COLO829 (cell line): Measurements from ENCODE around the gene PCSK5.
A peak's percentile ranks its signal among the peaks of the same experiment; 100 is the strongest.
"Not testable (repeated sequence)": the region's sequence is repeated elsewhere in the genome, so short reads cannot be mapped to it uniquely, and the experiment has no call there.

Experiments
- DNase-seq: peaks from one replicate; pipeline ENCODE4 v3.0.0; 2012; ENCODE audit warnings: low spot score

The PCSK5 gene

DNA sequence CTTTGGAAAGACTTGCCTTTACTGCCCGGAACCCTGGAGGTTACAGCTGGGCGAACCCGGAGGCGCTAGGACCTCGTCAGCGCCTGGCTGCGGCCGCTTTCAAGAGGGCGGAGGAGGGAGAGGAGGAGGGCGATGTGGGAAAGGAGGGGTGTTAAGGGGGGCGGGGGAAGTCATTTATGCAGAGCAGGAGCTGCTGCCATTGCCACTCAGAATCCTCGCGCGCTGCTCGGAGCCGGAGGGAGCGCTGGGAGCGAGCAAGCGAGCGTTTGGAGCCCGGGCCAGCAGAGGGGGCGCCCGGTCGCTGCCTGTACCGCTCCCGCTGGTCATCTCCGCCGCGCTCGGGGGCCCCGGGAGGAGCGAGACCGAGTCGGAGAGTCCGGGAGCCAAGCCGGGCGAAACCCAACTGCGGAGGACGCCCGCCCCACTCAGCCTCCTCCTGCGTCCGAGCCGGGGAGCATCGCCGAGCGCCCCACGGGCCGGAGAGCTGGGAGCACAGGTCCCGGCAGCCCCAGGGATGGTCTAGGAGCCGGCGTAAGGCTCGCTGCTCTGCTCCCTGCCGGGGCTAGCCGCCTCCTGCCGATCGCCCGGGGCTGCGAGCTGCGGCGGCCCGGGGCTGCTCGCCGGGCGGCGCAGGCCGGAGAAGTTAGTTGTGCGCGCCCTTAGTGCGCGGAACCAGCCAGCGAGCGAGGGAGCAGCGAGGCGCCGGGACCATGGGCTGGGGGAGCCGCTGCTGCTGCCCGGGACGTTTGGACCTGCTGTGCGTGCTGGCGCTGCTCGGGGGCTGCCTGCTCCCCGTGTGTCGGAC, at the start of gene PCSK5:
Gene PCSK5, plus strand, starts transcription at position 202 of the 805 bp plus-strand sequence. Its CDS starts 509 bp downstream, at position 711.
- peak; percentile 61 for DNase-seq

DNA sequence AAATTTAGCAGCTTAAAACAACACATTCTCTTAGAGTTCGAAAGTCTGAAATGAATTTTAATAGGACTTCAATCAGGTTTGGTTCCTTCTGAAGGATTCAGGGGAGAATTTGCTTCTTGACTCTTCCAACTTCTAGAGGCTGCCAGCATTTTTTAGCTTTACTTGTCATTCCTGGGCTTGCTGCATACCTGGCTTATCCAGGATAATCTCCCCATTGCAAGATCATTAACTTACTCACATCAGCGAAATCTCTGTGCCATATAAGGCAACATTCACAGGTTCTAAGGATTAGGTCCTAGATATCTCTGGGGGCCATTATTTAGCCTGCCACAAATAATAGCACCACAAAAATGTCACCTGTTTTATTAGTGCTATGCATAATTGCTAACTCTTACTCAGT, 46.2 kb upstream of the PCSK5 start:
- DNase-seq: no peak

DNA sequence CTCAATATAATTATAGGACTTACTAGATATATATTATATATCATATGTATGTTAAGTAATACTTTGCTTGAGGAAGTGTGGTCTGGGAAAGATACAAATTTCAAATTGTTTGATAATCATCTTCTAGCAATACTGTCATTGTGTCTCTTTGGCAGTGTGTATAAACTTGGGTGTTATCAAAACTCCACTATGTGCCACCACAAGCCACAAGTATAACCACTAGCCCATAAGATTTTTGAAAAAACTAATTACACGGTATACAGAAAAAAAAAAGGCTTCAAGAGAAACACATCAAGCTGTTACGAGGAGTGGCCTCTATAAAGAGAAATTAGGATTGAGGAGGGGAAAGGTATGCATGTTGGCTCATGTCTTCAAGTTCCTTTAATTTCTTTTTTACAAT, 44.7 kb upstream of the PCSK5 start:
- DNase-seq: no peak

DNA sequence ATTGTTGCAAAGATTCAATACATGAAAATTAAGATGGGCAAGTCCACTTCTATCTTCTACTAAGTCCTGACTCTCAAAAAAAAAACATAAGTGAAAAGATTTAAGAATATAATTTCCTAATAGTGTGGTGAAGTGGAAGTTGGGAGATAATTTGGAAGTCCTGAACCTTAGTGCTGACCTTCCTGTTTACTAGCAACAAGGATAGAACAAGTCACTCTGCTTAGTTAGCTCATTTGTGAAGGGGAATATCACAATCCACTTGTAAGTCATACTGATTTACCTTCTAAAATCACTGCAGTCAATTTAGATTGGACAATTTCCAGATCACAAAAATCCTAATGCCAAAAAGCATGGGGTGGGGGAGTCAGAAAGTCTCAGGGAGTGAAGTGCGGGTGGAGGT, 43.4 kb upstream of the PCSK5 start:
- no peak for DNase-seq

DNA sequence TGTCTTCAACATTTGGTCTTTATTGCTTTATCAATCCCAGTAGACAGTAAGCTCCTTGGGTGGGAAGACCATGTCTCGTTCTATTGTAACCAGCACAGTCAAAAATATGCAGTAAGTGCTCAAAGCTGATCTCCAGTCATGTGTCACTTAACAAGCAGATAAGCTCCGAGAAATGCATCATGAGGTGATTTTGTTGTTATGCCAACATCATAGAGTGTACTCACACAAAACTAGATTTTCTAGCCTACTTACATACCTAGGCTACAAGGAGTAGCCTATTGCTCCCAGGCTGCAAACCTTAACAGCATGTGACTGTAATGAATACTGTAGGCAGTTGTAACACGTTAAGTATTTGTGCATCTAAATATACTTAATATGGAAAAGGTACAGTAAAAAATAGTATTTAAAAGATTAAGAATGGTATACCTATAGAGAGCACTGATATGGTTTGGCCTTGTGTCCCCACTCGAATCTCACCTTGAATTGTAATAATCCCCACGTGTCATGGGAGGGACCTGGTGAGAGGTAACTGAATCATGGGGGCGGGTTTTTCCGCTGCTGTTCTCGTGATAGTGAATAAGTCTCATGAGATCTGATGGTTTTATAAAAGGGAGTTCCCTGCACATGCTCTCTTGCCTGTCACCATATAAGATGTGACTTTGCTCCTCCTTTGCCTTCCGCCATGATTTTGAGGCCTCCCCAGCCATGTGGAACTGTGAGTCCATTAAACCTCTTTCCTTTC, 39.8 kb upstream of the PCSK5 start:
- DNase-seq: no peak

DNA sequence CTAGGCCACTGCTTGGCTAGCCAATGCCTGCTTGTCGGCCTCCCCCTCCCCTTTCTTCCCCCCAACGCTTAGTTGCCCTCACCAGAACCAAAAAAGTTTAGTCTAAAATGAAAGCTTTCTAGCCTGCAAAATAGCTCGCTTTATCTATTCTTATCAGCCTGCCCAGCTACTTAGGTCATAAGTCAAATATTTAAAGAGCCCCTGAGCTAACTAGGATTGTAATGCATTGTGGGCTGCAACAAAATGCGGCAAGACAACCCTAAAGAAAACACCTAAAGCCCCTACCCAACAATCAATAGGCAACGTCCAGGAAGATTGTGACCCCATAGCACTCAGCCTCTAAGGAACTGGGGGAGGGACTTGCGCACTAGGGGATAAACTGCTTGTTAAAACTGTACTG, 38.6 kb upstream of the PCSK5 start:
- no peak for DNase-seq

DNA sequence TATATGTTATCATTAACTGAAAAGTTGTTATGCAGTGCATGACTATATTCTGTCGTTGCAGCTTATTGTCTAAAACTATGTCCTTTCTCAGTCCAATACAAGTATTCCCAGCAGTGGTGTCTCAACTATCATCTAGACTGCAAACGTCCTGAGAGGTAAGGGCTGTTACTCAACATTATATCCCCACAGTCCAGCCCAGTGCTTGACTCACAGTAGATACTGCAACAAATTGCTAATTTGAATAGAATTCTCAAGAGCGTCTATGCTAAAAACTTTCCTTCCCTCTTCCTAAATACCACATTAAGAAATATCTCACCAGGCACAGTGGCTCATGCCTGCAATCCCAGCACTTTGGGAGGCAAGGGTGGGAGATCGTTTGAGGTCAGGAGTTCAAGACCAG, 37.7 kb upstream of the PCSK5 start:
- no peak for DNase-seq

DNA sequence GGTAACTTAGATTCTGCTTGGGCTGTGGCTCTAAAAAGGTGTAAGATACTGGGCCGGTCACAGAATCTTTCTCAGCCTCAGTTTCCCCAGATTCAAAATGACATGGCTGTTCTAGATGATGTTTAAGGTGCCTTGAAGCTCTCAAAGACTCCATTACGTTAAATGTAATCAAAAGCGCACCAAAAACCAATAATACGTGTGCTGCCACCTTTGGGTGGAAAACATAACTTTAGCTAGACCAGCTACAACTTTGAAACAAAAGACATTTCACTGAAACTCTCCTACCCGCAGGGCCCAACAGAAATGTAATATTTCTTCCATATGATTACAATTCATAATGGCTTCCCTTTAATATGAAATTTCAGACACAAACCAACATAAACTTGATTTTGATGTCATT, 35.0 kb upstream of the PCSK5 start:
- DNase-seq: peak; percentile 34

DNA sequence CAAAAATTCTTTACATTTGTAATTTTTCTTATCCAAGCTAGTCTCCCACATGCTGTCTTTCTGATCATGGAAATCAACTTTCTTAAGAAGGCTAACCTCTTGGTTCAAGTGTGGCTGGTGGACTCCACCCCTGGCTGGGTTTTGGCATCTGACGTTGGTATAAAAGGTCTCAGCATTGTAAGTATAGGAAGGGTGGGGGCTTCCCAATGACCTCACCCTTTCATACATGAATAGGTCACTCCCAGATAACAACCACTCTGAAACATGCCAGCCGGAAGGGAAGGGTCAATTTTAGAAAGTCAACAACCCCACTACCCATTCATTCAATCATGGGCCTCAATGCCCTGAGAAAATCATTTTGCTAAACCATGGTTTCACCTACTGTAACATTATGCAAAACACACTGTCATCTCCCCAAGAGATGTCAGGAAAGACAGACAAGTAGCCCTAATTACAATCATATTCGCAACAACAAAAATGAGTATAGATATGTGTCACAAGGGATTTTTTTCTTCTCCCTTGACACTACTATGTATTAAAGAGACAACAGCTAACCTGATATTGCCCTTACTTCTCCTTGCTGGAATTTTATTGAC, 31.9 kb upstream of the PCSK5 start:
- no peak for DNase-seq

DNA sequence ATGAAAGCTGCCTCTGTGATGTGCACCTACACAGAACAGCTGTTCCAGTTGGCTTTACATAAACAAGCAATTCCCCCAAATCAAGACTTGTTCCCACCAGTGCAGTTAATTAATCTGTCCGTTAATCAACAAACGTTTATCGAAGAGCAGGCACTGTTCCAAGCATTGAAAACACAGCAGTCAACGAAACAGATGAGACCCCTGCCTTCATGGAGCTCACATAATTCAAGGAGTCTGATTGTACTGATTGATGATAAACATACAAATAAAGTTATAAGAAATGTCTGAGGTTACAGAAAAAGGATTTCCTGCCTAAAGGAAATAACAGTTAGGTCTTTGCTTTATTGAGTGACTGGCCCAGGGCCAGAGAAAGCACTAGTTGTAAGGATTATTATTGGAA, 26.2 kb upstream of the PCSK5 start:
- no peak for DNase-seq

DNA sequence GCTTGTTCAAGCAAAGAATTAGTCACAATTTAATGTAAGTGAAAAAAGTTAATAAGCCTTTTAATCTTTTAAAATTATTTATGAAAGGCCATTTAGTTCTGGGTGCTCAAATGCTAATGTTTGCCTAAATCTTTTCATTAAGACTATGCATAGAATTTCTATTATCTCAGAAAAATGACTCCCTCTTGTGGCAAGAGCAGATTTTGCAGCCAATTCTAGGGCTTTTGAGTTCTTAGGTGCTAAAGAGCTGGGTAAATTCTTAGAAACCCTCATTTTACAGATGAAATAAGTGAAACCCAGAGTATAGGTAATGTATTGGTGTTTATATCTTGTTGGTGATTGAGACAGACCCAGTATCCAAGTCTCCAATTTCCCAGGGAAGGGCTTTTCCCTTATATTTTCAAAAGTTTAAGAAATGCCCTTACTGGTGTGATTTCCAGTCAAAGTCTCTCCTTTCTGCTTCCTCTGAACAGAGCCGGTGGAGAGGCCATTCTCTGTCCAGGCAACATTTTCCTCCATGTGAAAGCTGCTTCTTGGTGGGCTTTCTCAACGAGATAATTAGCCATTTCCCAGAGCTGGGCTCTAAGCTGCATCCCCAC, 24.1 kb upstream of the PCSK5 start:
- DNase-seq: peak; percentile 42

DNA sequence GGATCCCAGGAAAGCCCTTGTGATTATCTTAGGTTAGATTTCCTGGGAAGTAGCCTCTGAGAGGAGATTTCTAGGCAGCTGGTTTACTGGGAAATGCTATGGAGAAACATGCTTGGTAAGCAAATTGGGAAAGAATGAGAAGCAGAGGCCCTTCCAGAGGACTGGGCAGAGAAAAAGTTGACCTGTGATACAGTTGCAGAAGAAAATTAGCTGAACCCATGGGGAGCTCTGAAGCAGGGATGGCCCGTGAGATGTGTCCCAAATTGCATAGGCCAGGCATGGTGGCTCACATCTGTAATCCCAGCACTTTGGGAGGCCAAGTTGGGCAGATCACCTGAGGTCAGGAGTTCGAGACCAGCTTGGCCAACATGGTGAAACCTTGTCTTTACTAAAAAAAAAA, 21.9 kb upstream of the PCSK5 start:
- DNase-seq: not testable (repeated sequence)

DNA sequence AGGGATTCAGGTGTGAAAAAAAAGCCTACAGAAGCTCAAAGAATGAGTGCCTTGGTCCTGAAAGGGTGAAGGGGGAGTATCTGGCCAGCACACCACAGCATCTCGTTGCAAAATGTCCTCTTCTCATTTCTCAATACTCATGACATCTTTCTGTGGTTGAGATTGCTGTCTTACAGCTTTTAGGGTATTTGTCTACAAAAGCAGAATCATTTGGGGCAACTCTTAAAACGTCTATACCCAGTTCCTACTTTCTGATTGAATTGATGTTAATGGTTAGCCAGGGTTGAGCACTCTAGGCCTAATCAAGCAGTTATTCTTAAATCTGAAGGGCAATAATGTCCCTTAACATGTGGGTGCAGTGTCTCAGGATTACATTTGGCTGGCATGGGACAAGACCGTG, 21.2 kb upstream of the PCSK5 start:
- DNase-seq: no peak

DNA sequence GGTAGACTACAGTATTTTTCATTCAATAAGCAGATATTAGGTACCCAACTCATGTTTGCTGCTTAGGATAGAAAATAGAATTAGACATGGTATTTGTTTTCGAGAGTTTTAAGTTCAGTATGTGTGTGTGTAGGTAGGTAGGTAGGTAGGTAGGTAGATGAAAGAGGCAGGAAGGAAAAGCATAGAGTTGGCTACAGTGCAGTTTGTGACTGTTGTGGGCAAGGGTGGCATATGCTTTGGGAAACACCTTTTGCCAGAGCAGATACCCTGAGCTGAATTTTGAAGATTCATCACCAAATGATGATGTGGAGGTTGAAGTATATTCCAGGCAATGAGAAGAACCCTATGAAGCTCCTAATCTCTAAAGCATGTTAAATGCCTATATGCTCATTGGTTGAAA, 20.0 kb upstream of the PCSK5 start:
- no peak for DNase-seq

DNA sequence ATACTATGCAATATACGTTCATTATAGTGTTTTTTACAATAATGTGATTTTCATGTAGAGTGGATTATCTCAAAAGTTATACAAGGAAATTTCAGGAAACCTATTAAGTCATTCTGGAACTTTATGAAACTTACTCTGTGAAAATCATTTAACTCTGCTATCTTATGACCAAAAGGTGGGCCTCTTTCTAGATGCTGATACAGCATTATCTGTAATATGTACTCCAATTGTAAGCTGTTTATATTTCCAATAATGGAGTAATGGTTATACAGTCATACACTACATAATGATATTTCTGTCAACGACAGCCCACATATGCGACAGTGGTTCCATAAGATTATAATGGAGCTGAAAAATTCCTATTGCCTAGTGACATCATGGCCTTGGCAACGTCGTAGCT, 18.8 kb upstream of the PCSK5 start:
- DNase-seq: no peak

DNA sequence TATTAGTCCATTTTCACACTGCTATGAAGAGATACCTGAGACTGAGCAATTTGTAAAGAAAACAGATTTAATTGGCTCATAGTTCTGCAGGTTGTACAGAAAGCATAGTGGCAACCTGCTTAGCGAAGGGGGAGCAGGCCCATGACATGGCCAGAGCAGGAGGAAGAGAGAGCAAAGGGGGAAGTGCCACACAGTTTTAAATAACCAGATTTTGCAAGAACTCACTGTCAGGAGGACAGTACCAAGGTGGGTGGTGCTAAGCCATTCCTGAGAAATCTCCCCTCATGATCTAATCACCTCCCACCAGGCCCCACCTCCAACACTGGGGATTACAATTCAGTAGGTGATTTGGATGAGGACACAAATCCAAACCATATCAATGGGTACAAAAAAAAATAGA, 16.8 kb upstream of the PCSK5 start:
- no peak for DNase-seq

DNA sequence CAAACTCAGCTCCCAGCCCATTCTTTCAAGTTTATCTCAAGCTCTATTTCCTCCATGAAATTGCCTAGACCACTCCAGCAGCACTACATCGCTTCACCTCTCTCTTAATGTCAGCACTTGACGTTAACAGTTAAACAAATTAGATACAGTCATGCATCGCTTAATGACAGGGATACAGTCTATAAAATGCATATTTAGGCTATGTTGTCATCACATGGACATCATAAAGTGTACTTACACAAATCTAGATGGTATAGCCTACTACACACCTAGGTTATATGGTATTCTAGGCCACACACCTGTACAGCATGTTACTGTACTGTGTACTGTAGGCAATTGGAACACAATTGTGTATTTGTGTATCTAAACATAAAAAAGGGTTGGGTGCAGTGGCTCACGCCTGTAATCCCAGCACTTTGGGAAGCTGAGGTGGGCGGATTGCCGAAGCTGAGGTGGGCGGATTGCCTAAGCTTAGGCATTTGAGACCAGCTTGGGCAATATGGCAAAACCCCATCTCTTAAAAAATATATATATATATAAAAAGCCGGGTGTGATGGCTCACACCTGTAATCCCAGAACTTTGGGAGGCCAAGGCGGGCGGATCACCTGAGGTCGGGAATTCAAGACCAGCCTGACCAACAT, 13.4 kb upstream of the PCSK5 start:
- no peak for DNase-seq

DNA sequence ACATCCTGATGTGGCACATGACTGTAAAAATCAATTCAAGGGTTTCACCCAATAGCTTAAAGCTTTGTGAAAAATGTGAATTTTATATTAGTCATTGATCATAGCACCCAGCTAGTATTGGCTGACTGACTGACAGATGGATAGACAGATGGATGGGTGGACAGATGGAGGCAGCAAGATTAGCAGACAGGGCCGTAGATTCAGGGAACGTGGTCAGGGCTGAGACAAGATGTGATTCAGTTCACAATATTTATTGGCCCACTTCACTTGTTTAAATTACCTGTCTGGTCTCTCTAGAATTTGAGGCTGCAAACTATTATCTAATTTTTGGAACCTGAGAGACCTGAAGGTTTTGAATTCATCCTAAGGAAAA, 12.0 kb upstream of the PCSK5 start:
- no peak for DNase-seq

DNA sequence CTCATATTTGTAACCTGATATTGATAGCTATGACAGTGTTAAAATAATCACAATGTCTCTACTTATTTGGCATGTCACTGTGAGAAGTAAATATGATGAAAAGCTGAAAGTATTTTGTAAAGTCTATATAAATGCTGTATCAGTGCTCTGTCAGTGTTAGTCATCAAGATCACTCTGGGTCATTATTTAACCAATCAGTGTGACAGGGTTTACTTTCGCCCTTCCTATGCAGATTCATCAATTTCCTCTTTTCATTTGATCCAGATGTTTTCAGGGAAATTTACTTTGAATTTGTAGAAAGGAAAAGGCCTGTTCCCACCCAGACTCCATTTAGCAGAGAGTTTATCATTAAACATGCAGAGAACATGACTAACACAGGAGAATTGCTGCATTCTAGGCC, 9.9 kb upstream of the PCSK5 start:
- DNase-seq: no peak

DNA sequence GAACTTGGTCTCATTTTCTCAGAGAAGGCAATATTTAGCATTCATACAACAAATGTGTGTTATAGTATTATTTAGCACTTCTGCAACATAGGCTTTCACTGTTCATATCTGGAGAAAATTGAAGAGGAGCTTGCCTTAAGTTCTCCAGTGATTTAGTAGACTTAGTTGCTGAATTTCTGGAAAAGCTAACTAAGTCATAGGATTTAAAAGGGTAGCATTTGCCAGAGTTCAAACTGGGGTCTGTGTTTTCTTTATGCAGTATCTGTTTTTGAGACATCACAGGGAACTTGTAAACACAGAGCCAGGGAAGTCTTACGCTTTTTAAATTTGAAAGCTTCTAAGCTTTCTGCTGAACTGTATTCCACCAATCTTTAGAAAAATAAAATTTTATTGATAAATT, 8.7 kb upstream of the PCSK5 start:
- DNase-seq: no peak

DNA sequence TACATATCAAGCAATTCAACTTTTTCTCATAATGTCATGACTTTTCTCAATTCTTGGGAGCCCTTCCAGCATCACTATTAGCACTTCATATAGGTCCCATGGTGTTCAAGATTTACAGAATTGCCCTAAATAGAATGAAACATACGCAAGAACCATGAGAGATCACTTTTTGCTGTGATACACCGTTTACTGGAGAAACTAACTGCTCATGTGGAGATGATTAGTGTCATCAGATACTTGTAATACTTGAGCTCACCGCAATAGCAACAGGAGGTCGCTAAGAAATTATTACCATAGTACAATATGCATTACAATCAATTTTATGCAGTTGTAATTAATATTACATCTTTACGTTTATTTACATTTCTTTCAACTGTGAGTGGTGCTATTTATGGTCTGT, 4.8 kb upstream of the PCSK5 start:
- no peak for DNase-seq

DNA sequence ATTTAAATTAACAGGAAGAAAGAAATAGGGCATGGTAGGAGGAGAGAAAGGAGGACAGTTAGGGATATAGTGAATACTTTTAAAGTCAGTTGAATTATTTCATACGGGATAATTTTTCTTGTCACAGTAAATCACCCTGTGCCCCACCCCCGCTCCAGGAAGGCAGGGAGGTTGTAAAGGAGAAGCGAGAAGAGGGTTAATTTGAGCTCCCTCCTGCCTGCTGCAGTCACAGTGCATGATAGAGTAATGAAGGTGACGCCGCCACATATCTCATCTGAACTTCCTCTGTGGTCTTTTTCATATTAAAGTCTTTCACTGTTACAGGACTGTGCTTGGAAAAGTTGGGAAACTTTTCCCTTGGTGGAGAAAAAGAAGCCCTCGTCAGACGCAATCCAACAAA, 896 bp upstream of the PCSK5 start:
- no peak for DNase-seq
